A549 treated with dexamethasone at 1 μM for 4 hours (cell line): ENCODE results near the gene BLVRA. TPM values are rescaled to one million over a fixed set of nuclear protein-coding genes. Genes with fewer than 3 reads are reported as not detected.

ENCODE experiments used
- total RNA-seq: library from RNA; stranded (reverse); fragments of 200-300 nt; extraction: Qiagen RNA extraction; gene quantifications from 5 replicates; pipeline ENCODE4 v1.2.3, GENCODE V29; 2022

BLVRA gene
- 63.7 to 90.7 TPM (median 67.6 TPM) in 5 replicates for total RNA-seq

GRCh38 chr7:43758029-43758821, at the start of gene BLVRA:
TSS of gene BLVRA (plus strand) at chr7:43758680. CDS start at chr7:43771159, 12,479 bp downstream.

GRCh38 chr7:43729214-43729923, 29.1 kb upstream of the BLVRA start, which contains the start of gene COA1:
TSS of gene COA1 (minus strand) at chr7:43729523. CDS start at chr7:43648614, 80,909 bp downstream.

Other genes with a start within 250 kb of the BLVRA start
- 21.7 to 24.5 TPM (median 23.5 TPM) in 5 replicates for gene STK17A, start 175.6 kb upstream of the BLVRA start, total RNA-seq
- gene COA1, start 29.2 kb upstream of the BLVRA start, total RNA-seq = 84.7 to 92.8 TPM (median 87.8 TPM) in 5 replicates
- 227 to 251 TPM (median 247 TPM) in 5 replicates for gene MRPS24, start 110.8 kb downstream of the BLVRA start, total RNA-seq
- 24.7 to 30.4 TPM (median 29.4 TPM) in 5 replicates for gene URGCP, start 147.9 kb downstream of the BLVRA start, total RNA-seq
- gene UBE2D4, start 167.8 kb downstream of the BLVRA start, total RNA-seq = 8.0 to 11.7 TPM (median 11.0 TPM) in 5 replicates
- gene SPDYE1, start 239.2 kb downstream of the BLVRA start, total RNA-seq = not detected in 5 replicates